Uterus (tissue), 4 donors: ENCODE measurements around the gene TRIM14. TPM values are rescaled to one million over a fixed set of nuclear protein-coding genes. Genes with fewer than 3 reads are reported as not detected.
"Not testable (repeated sequence)": the region's sequence is repeated elsewhere in the genome, so short reads cannot be mapped to it uniquely, and the experiment has no call there.

Experiments used
- DNase-seq, 2 donors: peaks; one replicate each; pipeline ENCODE4 v3.0.0-alpha.2; 2019 to 2020
- H3K27ac ChIP-seq, 2 donors: fragments of 200-600 bp; sonication (generic); 1 replicate in 1 of 2; 2 replicates in 1 of 2; pipeline ENCODE4 v1.5.1; 2016 to 2018
- H3K27me3 ChIP-seq, 2 donors: fragments of 200-600 bp; sonication (generic); one replicate each; pipeline ENCODE4 v1.5.1; 2018 to 2019; ENCODE audit warnings: control low read depth in 1 of 2
- H3K36me3 ChIP-seq, 2 donors: fragments of 200-600 bp; sonication (generic); one replicate each; pipeline ENCODE4 v1.5.1; 2019; ENCODE audit warnings: control low read depth in 1 of 2
- H3K4me1 ChIP-seq, 2 donors: fragments of 200-600 bp; sonication (generic); one replicate each; pipeline ENCODE4 v1.5.1; 2018 to 2019; ENCODE audit warnings: control low read depth in 1 of 2
- H3K4me3 ChIP-seq, 2 donors: fragments of 200-600 bp; sonication (generic); 1 replicate in 1 of 2; 2 replicates in 1 of 2; pipeline ENCODE4 v1.5.1; 2018 to 2019; ENCODE audit warnings: mild to moderate bottlenecking in 1 of 2
- H3K9me3 ChIP-seq, 2 donors: fragments of 200-600 bp; sonication (generic); one replicate each; pipeline ENCODE4 v1.5.1; 2019; ENCODE audit warnings: control low read depth in 1 of 2
- CTCF ChIP-seq, 4 experiments: fragments of 200-600 bp in 2 of 4; fragments of 450-650 bp in 2 of 4; sonication (generic) in 2 of 4; IDR thresholded peaks; one replicate each; pipeline ENCODE4 v1.5.1; 2016 to 2019; ENCODE audit warnings: antibody characterized with exemption in 4 of 4, mild to moderate bottlenecking in 2 of 4, moderate library complexity in 1 of 4
- POLR2A ChIP-seq, 2 donors: fragments of 450-650 bp; IDR thresholded peaks; one replicate each; pipeline ENCODE4 v1.6.1; 2016; ENCODE audit warnings: antibody characterized with exemption in 2 of 2, mild to moderate bottlenecking in 1 of 2, moderate library complexity in 1 of 2
- intact Hi-C: fragments of 100-400 bp; cut with DNase I; formaldehyde crosslinking; loops from one replicate; pipeline ENCODE4 v1.15.1; 2023; ENCODE audit warnings: low total_unique reads
- total RNA-seq, 4 donors: library from RNA; depleted of rRNA in 3 of 4; stranded (reverse); fragments of >200 nt in 3 of 4; gene quantifications; one replicate each; pipeline versions ENCODE4 v1.1.0 to v1.2.4, GENCODE V29; 2014 to 2023
- donor health status: DM: yes; HTN: yes; CAD: no.

Gene TRIM14
- total RNA-seq, 4 donors from 2014 or later, result 1.5 to 17.7 (median 10.9) TPM

GRCh38 chr9:98129451-98129881, 10.4 kb upstream of the TRIM14 start:
- no peaks in the 10 kb centered on the region for H3K36me3 ChIP-seq
- H3K4me1 ChIP-seq, result no peaks in the 10 kb centered on the region
- no peak overlapping the region for H3K4me3 ChIP-seq
- no peak for TF ChIP-seq CTCF (IDR thresholded peaks at IDR 0.05)
- TF ChIP-seq POLR2A (IDR thresholded peaks at IDR 0.05), result no peak
- intact Hi-C loops, result no loop called here
- H3K9me3 ChIP-seq, result no peaks in the 10 kb centered on the region
- H3K27me3 ChIP-seq, result no peaks in the 10 kb centered on the region
- H3K27ac ChIP-seq, result no peak overlapping the region
- no peak for DNase-seq

- Histone ChIP-seq H3K9me3 (no peaks in the 10 kb centered on the region), H3K36me3 (no peaks in the 10 kb centered on the region), H3K4me1 (no peaks in the 10 kb centered on the region), H3K27me3 (no peaks in the 10 kb centered on the region), H3K27ac (no peak overlapping the region), H3K4me3 (no peak overlapping the region)
- TF ChIP-seq CTCF (IDR thresholded peaks at IDR 0.05) (no peak), POLR2A (IDR thresholded peaks at IDR 0.05) (no peak)
- DNase-seq, result no peak
- intact Hi-C loops, result no loop called here
Observed at GRCh38 chr9:98128316-98128715, 9.3 kb upstream of the TRIM14 start.

GRCh38 chr9:98127226-98127625, 8.2 kb upstream of the TRIM14 start:
- Histone ChIP-seq H3K36me3 (no peaks in the 10 kb centered on the region), H3K4me1 (no peaks in the 10 kb centered on the region), H3K4me3 (no peak overlapping the region), H3K27me3 (no peaks in the 10 kb centered on the region), H3K9me3 (no peaks in the 10 kb centered on the region), H3K27ac (no peak overlapping the region)
- intact Hi-C loops, result no loop called here
- DNase-seq, result no peak
- TF ChIP-seq CTCF (IDR thresholded peaks at IDR 0.05), result no peak
- no peak for TF ChIP-seq POLR2A (IDR thresholded peaks at IDR 0.05)

GRCh38 chr9:98124637-98125426, 5.8 kb upstream of the TRIM14 start:
- Histone ChIP-seq H3K4me1 (no peaks in the 10 kb centered on the region), H3K27me3 (no peaks in the 10 kb centered on the region), H3K4me3 (no peak overlapping the region), H3K27ac (no peak overlapping the region), H3K9me3 (no peaks in the 10 kb centered on the region), H3K36me3 (no peaks in the 10 kb centered on the region)
- TF ChIP-seq CTCF (IDR thresholded peaks at IDR 0.05) (no peak), POLR2A (IDR thresholded peaks at IDR 0.05) (no peak)
- intact Hi-C loops, result no loop called here
- DNase-seq, result no peak

GRCh38 chr9:98124091-98124490, 5.1 kb upstream of the TRIM14 start:
- H3K27ac ChIP-seq, DNase-seq, H3K9me3 ChIP-seq, H3K27me3 ChIP-seq, H3K36me3 ChIP-seq, intact Hi-C loops, H3K4me3 ChIP-seq, H3K4me1 ChIP-seq: not testable (repeated sequence)
